Bone marrow (tissue), 2 donors: ENCODE measurements around the gene KLHL29.

ENCODE experiments used
- DNase-seq, 2 donors: peaks; one replicate each; lab custom pipeline; 2025; lab: John Stamatoyannopoulos, UW

KLHL29 gene

GRCh38 chr2:23633966-23634365 lies 249.0 kb downstream of the KLHL29 start:
- DNase-seq = no peak

GRCh38 chr2:23635442-23636340 lies 250.7 kb downstream of the KLHL29 start:
- DNase-seq = no peak

DNA sequence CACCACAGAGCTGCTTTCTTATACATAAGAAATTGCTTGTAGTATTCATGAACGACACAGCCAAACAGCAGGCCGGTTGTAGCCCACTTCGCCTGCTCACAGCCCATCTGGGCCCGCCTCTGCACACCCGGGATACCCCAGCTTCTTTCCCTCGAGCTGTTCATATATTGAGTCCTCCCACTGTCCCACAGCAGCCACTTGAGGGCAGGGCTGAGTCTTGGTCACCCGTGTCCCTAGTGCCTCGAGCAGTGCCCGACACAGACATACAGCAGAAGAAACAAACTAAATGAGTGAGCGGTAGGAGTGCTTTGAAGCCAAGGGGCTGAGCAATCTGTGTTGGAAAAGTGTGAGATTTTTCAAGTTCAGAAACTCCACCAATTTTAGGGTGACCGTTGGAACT lies 251.4 kb downstream of the KLHL29 start:
- no peak for DNase-seq

DNA sequence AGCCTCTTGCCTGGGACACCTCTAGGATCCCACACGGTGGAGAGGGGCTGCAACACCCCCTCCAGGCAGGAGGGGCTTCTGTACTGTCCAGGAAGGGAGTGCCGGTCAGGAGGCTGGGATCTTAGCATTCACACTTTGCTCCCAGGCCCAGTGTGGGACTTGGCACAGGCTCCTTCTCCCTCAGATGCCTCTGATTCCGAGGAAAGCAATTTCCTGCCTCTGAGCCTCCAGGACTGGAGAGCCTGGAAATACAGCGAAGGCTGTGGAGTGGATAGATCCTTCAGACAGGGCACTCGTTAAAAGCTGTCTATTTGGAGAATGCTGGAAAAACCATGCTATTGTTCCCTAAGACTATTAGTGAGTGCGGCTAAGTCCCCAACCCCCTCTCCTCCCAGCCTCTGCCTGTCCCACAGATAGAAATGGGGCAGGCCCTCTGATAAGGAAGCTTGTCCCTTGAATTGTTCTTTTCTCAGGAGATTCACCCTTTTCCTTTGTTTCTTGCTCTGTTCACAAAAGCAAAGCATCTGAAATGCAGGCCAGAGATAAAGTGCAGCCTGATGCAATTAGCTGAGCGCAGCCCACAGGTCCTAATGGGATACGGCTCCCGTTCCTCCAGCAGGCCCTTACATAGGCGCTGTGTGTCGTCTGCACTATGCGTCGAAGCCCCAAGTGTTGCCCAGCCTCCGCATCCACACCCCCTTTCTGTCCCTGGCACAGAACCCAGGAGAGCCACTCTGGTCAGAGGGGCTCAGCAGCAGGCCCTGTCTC lies 252.2 kb downstream of the KLHL29 start:
- no peak for DNase-seq

- no peak for DNase-seq
Measured at GRCh38 chr2:23639406-23639982, 254.5 kb downstream of the KLHL29 start.

DNA sequence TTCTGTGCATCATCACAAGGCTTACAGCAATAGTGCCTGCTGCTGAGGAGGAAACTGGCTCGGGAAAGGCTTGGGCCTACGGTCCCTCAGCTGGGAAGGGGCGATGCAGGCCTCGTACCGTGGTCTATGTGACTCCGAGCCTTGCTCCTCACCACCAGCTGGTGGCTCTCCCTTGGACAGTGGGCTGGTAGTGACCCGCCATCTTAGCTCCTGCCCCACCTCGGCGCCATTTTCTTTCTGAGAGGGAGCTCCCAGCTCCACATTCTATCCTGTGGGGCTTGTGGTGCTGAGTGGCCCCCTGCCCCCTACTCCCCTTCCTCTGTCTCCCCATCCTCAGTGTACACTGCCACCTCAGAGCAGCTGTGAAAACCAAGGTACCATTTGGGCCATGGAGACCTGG lies 255.7 kb downstream of the KLHL29 start:
- DNase-seq = no peak

GRCh38 chr2:23642516-23642915 lies 257.5 kb downstream of the KLHL29 start:
- DNase-seq = no peak

- DNase-seq = no peak
Measured at GRCh38 chr2:23645230-23645808, 260.3 kb downstream of the KLHL29 start.

DNA sequence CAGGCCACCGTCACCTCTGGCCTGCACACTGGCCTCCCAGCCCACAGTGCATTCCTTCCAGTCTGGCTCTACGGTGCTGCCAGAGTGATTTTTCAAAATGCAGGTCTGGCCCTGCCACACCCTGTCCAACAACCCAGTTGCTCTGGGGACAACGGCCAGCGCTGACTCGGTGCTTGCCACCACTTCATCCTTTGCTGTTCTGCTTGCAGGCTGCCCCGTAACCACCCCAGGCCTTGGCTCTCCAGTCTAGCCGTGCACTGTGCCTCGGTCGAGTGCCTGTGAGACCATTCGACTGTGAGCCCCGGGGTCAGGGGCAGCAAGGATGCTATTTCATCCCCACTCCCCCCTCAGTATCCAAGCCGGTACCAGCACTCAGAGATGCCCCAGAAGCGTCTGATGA lies 262.6 kb downstream of the KLHL29 start:
- no peak for DNase-seq

DNA sequence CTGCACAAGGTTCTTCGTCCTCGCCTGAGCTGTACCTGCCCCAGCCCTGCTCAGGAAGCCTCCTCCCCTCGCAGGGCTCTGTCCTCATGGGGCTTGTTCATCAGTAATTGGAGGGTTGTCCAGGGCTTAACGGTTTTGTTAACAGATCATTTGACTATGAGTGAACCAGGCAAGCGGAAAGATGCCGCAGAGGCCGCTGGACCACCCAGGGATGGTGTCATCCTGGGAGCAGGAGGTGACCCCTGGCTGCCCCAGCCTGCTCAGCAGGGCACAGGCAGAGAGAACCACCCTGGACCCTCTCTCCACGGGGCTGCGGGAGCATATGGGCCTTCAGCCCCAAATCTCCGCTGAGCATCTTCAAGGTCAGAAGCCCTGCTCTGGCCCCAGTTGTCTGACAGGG lies 264.3 kb downstream of the KLHL29 start:
- no peak for DNase-seq

DNA sequence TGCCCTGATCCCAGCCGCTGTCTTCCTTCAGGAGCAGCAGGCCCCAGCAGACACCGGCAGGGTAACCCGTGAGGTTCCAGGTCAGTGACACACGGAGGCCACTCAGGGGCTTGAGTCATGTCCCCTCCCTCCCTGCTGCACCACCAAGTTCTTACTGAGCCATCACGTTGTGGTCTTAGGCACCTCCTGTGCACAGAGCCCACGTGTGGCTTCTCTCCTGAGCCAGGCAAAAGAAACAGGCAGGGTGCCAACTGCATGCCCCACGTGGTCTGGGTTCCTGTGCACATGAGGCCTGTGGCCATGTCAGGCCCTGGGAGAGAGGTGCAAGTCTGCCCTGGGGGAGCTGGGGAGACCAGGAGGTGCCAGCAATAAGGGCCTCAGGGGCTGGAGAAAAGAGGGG lies 264.8 kb downstream of the KLHL29 start:
- DNase-seq = no peak

- no peak for DNase-seq
Measured at GRCh38 chr2:23651187-23652080, 266.5 kb downstream of the KLHL29 start.

GRCh38 chr2:23653326-23653725 lies 268.3 kb downstream of the KLHL29 start:
- DNase-seq = no peak

DNA sequence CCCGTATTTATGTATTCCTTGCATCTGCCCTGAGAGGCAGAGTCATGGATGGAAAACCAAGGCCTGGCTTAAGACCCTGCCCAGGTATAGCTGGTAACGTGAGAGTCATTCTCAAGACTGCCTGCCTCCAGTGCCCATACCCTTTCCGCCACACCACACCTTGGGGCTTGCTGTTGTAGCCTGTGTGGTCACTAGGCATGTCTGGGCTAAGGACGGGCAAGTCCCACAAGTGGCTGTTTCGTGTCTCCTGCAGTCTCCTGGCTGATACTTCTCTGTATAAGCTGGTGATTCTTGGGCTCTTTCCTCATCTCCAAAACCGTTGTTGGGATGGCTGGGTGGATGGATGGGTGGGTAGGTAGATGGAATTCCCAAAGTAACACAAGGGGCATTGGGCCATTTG lies 269.8 kb downstream of the KLHL29 start:
- no peak for DNase-seq

GRCh38 chr2:23655934-23656596 lies 271.1 kb downstream of the KLHL29 start:
- DNase-seq = no peak

DNA sequence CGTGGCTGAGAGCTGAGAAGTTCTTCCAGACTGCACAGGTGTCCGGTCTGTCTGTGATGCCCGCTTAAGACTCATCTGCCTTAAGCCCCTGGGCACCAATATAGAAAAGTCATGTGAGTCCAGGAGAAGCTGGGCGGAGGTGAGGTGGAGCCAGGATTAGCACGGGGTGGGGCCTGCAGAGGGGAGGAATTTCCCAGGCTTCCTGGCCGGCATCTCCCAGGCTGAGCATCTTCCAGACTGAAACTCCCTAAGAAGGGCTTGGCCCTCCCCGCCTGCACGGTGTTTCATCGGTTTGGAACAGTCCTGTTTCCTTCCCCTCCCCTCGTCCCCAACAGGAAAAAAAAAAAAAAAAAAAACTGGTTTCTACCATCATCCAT lies 271.6 kb downstream of the KLHL29 start:
- DNase-seq = no peak

DNA sequence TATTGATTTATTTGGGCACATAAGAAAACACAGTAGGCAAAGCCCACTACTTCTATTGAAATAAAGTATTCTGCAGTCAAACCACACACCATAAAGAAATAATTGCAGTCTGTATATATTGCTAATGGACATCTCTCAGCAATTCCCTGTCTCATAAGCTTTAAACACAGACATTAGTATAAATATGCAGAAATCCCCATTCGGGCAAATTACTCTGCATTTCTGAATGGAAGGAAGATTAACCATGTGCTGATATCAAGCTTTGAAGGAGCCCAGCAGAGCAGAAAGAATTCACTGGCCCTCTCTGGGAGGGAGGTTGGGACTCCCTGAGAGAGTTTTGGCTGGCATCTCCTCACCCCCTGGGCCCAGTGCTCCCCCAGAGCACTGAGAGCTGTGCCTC lies 272.4 kb downstream of the KLHL29 start:
- DNase-seq = no peak

DNA sequence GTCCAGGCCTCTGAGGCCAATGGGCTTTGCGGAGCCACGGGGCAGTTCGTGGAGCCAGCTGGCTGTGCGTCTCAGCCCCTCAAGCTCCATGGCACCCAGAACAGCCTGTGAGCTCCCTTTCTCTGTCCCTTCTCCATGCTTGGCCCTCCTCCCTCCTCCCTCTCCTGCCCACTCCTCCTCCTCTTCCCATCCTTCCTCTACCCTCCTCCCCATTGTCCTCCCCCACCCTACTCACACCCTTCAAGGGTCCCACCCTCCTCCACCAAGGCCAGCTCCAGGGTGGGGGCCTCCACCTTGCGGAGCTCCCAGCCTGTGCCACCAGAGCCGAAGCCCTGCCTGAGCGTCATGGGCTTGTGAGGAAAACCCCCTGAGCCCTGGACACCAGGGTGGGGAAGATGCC lies 273.0 kb downstream of the KLHL29 start:
- no peak for DNase-seq

DNA sequence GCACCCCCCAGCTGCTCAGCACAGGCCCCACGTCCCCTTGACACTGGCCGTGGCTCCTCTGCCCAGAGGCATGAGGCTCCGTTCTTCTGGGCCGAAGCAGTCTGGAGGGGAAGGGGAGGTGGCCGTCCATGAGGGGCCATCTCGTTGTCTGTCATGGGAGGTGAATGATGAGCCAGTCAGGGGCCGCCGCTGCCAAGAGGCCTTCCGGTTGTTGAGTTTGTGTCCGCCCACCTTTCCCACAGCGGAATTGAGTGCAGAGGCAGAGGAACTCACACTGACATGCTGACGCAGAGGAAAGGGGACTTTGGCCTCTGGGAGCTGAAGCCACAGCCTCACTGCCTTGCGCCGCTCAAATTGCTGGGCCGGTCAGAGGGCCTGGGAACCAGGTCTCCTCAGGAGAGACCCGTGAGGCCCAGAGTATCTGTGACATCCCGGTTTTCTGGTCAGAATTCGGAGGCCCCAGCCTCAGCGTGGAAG lies 273.5 kb downstream of the KLHL29 start:
- no peak for DNase-seq

DNA sequence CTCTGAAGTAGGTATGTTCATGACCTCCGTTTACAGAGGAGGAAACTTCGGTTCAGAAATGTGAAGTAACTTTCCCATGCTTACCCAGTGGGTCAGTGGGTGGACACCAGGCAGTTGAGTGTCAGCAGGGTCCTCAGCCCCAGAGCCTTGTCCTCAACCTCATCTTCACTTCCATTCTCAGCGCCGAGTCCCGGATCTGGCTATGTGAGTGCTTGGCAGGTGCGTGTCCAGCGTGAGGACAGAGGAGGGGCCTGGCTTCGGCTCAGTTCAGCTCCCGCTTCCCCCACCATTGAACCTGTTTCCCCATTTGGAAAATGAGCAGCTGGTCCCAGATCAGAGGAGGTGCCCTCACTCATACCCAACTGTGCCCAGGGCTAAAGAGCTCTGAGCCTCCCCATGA lies 274.3 kb downstream of the KLHL29 start:
- no peak for DNase-seq

GRCh38 chr2:23659773-23660172 lies 274.8 kb downstream of the KLHL29 start:
- no peak for DNase-seq
